Duodenal mucosa (tissue), 2 donors: Measurements from ENCODE around the gene ITGBL1.

ENCODE experiments used
- H3K27ac ChIP-seq: one replicate; pipeline ENCODE4 v1.7.0; 2013; ENCODE audit warnings: low read depth, low read length
- H3K27me3 ChIP-seq, 2 donors: one replicate each; pipeline ENCODE4 v1.7.0; 2013; ENCODE audit warnings: low read length in 2 of 2, control low read depth in 1 of 2; ENCODE audit not compliant: insufficient read depth in 2 of 2, control insufficient read depth in 1 of 2
- H3K36me3 ChIP-seq, 2 donors: one replicate each; pipeline ENCODE4 v1.7.0; 2013; ENCODE audit warnings: low read length in 2 of 2, control low read depth in 1 of 2; ENCODE audit not compliant: insufficient read depth in 2 of 2, control insufficient read depth in 1 of 2
- H3K4me1 ChIP-seq, 2 donors: one replicate each; pipeline ENCODE4 v1.7.0; 2013; ENCODE audit warnings: low read length in 2 of 2, control low read depth in 1 of 2; ENCODE audit not compliant: insufficient read depth in 2 of 2, control insufficient read depth in 1 of 2
- H3K4me3 ChIP-seq, 2 donors: one replicate each; pipeline ENCODE4 v1.7.0; 2013; ENCODE audit warnings: low read length in 2 of 2, low read depth in 1 of 2
- H3K9ac ChIP-seq, 2 donors: one replicate each; pipeline ENCODE4 v1.7.0; 2013; ENCODE audit warnings: low read length in 2 of 2, low read depth in 1 of 2
- H3K9me3 ChIP-seq, 2 donors: one replicate each; pipeline ENCODE4 v1.7.0; 2013; ENCODE audit warnings: low read length in 2 of 2, control low read depth in 1 of 2; ENCODE audit not compliant: control insufficient read depth in 1 of 2

Gene ITGBL1

GRCh38 chr13:101451641-101452040, 834 bp upstream of the ITGBL1 start:
- no peaks in the 10 kb centered on the region for H3K9me3 ChIP-seq
- no peak overlapping the region for H3K27ac ChIP-seq
- no peaks in the 10 kb centered on the region for H3K27me3 ChIP-seq
- peaks cover 0 to 3% of the 10 kb centered on the region in 2 donors for H3K4me1 ChIP-seq
- H3K9ac ChIP-seq = no peak overlapping the region
- H3K36me3 ChIP-seq = no peaks in the 10 kb centered on the region
- H3K4me3 ChIP-seq = no peak overlapping the region

- Histone ChIP-seq H3K27me3 (no peaks in the 10 kb centered on the region), H3K9ac (no peak overlapping the region), H3K27ac (no peak overlapping the region), H3K9me3 (no peaks in the 10 kb centered on the region), H3K4me1 (peaks cover 0 to 3% of the 10 kb centered on the region in 2 donors), H3K4me3 (peak overlapping the region; percentile 63), H3K36me3 (no peaks in the 10 kb centered on the region)
These were observed 1.3 kb downstream of the ITGBL1 start for GRCh38 chr13:101453784-101454201.

- Histone ChIP-seq H3K9ac (no peak overlapping the region), H3K27me3 (no peaks in the 10 kb centered on the region), H3K36me3 (no peaks in the 10 kb centered on the region), H3K27ac (no peak overlapping the region), H3K9me3 (no peaks in the 10 kb centered on the region), H3K4me3 (no peak overlapping the region), H3K4me1 (peaks cover 0 to 3% of the 10 kb centered on the region in 2 donors)
These were observed 2.3 kb downstream of the ITGBL1 start for GRCh38 chr13:101454767-101455166.

- Histone ChIP-seq H3K4me3 (no peak overlapping the region), H3K9me3 (no peaks in the 10 kb centered on the region), H3K27ac (no peak overlapping the region), H3K36me3 (no peaks in the 10 kb centered on the region), H3K27me3 (no peaks in the 10 kb centered on the region), H3K9ac (no peak overlapping the region), H3K4me1 (peaks cover 0 to 3% of the 10 kb centered on the region in 2 donors)
These were observed 3.4 kb downstream of the ITGBL1 start for GRCh38 chr13:101455863-101456262.

- Histone ChIP-seq H3K4me3 (no peak overlapping the region), H3K4me1 (peaks cover 0 to 3% of the 10 kb centered on the region in 2 donors), H3K9ac (no peak overlapping the region), H3K9me3 (no peaks in the 10 kb centered on the region), H3K36me3 (no peaks in the 10 kb centered on the region), H3K27ac (no peak overlapping the region), H3K27me3 (no peaks in the 10 kb centered on the region)
These were observed 4.7 kb downstream of the ITGBL1 start for GRCh38 chr13:101457176-101457575.

- Histone ChIP-seq H3K9me3 (no peaks in the 10 kb centered on the region), H3K27me3 (no peaks in the 10 kb centered on the region), H3K4me1 (no peaks in the 10 kb centered on the region), H3K9ac (no peak overlapping the region), H3K4me3 (no peak overlapping the region), H3K27ac (no peak overlapping the region), H3K36me3 (no peaks in the 10 kb centered on the region)
These were observed 13.4 kb downstream of the ITGBL1 start for GRCh38 chr13:101465877-101466276.

- no peak overlapping the region for H3K4me3 ChIP-seq
- H3K36me3 ChIP-seq = no peaks in the 10 kb centered on the region
- H3K9ac ChIP-seq = no peak overlapping the region
- H3K9me3 ChIP-seq = no peaks in the 10 kb centered on the region
- H3K4me1 ChIP-seq = no peaks in the 10 kb centered on the region
- no peak overlapping the region for H3K27ac ChIP-seq
- no peaks in the 10 kb centered on the region for H3K27me3 ChIP-seq
These were observed 14.9 kb downstream of the ITGBL1 start for GRCh38 chr13:101467415-101467814.

GRCh38 chr13:101473458-101473857, 21.0 kb downstream of the ITGBL1 start:
- no peaks in the 10 kb centered on the region for H3K27me3 ChIP-seq
- no peak overlapping the region for H3K4me3 ChIP-seq
- no peaks in the 10 kb centered on the region for H3K9me3 ChIP-seq
- H3K4me1 ChIP-seq = no peaks in the 10 kb centered on the region
- H3K36me3 ChIP-seq = no peaks in the 10 kb centered on the region
- no peak overlapping the region for H3K27ac ChIP-seq
- no peak overlapping the region for H3K9ac ChIP-seq

- H3K4me1 ChIP-seq = no peaks in the 10 kb centered on the region
- no peak overlapping the region for H3K4me3 ChIP-seq
- H3K9ac ChIP-seq = no peak overlapping the region
- H3K36me3 ChIP-seq = no peaks in the 10 kb centered on the region
- H3K27me3 ChIP-seq = no peaks in the 10 kb centered on the region
- no peak overlapping the region for H3K27ac ChIP-seq
- no peaks in the 10 kb centered on the region for H3K9me3 ChIP-seq
These were observed 22.0 kb downstream of the ITGBL1 start for GRCh38 chr13:101474419-101474957.

- H3K27me3 ChIP-seq = no peaks in the 10 kb centered on the region
- no peaks in the 10 kb centered on the region for H3K36me3 ChIP-seq
- no peak overlapping the region for H3K4me3 ChIP-seq
- no peak overlapping the region for H3K9ac ChIP-seq
- H3K4me1 ChIP-seq = no peaks in the 10 kb centered on the region
- no peak overlapping the region for H3K27ac ChIP-seq
- peaks cover 0 to 4% of the 10 kb centered on the region in 2 donors for H3K9me3 ChIP-seq
These were observed 23.1 kb downstream of the ITGBL1 start for GRCh38 chr13:101475536-101475935.

GRCh38 chr13:101481421-101481820, 28.9 kb downstream of the ITGBL1 start:
- H3K9me3 ChIP-seq = peaks cover 0 to 4% of the 10 kb centered on the region in 2 donors
- no peak overlapping the region for H3K9ac ChIP-seq
- H3K27ac ChIP-seq = no peak overlapping the region
- H3K27me3 ChIP-seq = no peaks in the 10 kb centered on the region
- H3K4me3 ChIP-seq = no peak overlapping the region
- H3K4me1 ChIP-seq = no peaks in the 10 kb centered on the region
- H3K36me3 ChIP-seq = no peaks in the 10 kb centered on the region
